AG10803 (cell line): ENCODE results near the gene FEN1.

Source experiments
- DNase-seq: peaks from one replicate; pipeline ENCODE4 v3.0.0; 2010; ENCODE audit warnings: low read depth
- H3K4me3 ChIP-seq: 2 replicates; pipeline ENCODE4 v1.5.1; 2011; ENCODE audit warnings: mild to moderate bottlenecking, low read length, control low read depth
- CTCF ChIP-seq: conservative IDR thresholded peaks from 2 replicates; pipeline ENCODE4 v1.5.1; 2011; ENCODE audit warnings: mild to moderate bottlenecking, low read length, control low read depth, inconsistent platforms

The FEN1 gene

GRCh38 chr11:61747192-61747966 lies 45.3 kb upstream of the FEN1 start:
- peak; percentile 80 for TF ChIP-seq CTCF
- DNase-seq = peak; percentile 52
- H3K4me3 ChIP-seq = no peak overlapping the region

GRCh38 chr11:61747967-61748285 lies 44.8 kb upstream of the FEN1 start:
- H3K4me3 ChIP-seq = no peak overlapping the region
- TF ChIP-seq CTCF = no peak
- DNase-seq = no peak

- DNase-seq = no peak
- TF ChIP-seq CTCF = no peak
- H3K4me3 ChIP-seq = no peak overlapping the region
Measured at GRCh38 chr11:61749591-61750217, 43.0 kb upstream of the FEN1 start.

GRCh38 chr11:61750631-61751273 lies 42.0 kb upstream of the FEN1 start:
- DNase-seq = no peak
- TF ChIP-seq CTCF = no peak
- no peak overlapping the region for H3K4me3 ChIP-seq

GRCh38 chr11:61751384-61751783 lies 41.3 kb upstream of the FEN1 start:
- no peak overlapping the region for H3K4me3 ChIP-seq
- TF ChIP-seq CTCF = no peak
- DNase-seq = no peak

- no peak for DNase-seq
- peak; percentile 12; the same call in 1 of the 2 replicates for TF ChIP-seq CTCF
- peak within 1 kb of the TSS; percentile 43 for H3K4me3 ChIP-seq
Measured at GRCh38 chr11:61752117-61752924, 40.4 kb upstream of the FEN1 start, which contains the start of gene MYRF. Gene MYRF, plus strand, starts transcription at chr11:61752636. Its CDS starts 109 bp downstream, at chr11:61752745.
